K562 (cell line): ENCODE results near the gene GSTM1. TPM values are rescaled to one million over a fixed set of nuclear protein-coding genes. Genes with fewer than 3 reads are reported as not detected.

ENCODE experiments used
- BRCA1 ChIP-seq, 2 experiments: fragments of 450-650 bp in 1 of 2; sonication (generic) in 1 of 2; formaldehyde crosslinking in 1 of 2; IDR thresholded peaks; 2 replicates each; pipeline versions ENCODE4 v1.5.0 to v1.6.1; 2017 to 2020; ENCODE audit warnings: mild to moderate bottlenecking in 1 of 2, missing genetic modification reagents in 1 of 2
- DMBX1 ChIP-seq: fragments of 250-450 bp; sonication (Bioruptor Pico); IDR thresholded peaks from 2 replicates; pipeline ENCODE4 v1.8.0; 2022; ENCODE audit warnings: inconsistent platforms, mild to moderate bottlenecking, moderate library complexity, borderline replicate concordance
- ETV1 ChIP-seq: fragments of 450-650 bp; conservative IDR thresholded peaks from 2 replicates; pipeline ENCODE4 v1.6.1; 2016; ENCODE audit warnings: missing genetic modification characterization, control low read depth, low read depth, missing compliant biosample characterization
- FOXP1 ChIP-seq: sonication (generic); formaldehyde crosslinking; IDR thresholded peaks from 2 replicates; pipeline ENCODE4 v1.8.0; 2022; ENCODE audit warnings: mild to moderate bottlenecking, missing genetic modification reagents
- KDM5B ChIP-seq: fragments of 200-600 bp; sonication (generic); IDR thresholded peaks from 2 replicates; pipeline ENCODE4 v1.6.1; 2012; ENCODE audit warnings: low read depth, mild to moderate bottlenecking, moderate library complexity, low read length, control low read depth, inconsistent platforms; ENCODE audit not compliant: insufficient replicate concordance
- KLF10 ChIP-seq: fragments of 250-450 bp; sonication (Bioruptor Pico); IDR thresholded peaks from 2 replicates; pipeline ENCODE4 v1.6.1; 2021; ENCODE audit warnings: matching md5 sums
- MAFK ChIP-seq: IDR thresholded peaks from 2 replicates; pipeline ENCODE4 v1.6.1; 2011; ENCODE audit warnings: low read length, improper control_type of control experiment
- MAX ChIP-seq: sonication (generic); formaldehyde crosslinking; IDR thresholded peaks from 2 replicates; pipeline ENCODE4 v1.9.0; 2022; ENCODE audit warnings: mild to moderate bottlenecking, missing genetic modification reagents
- MCM2 ChIP-seq: fragments of 450-650 bp; IDR thresholded peaks from 2 replicates; pipeline ENCODE4 v1.6.1; 2017; ENCODE audit warnings: low read depth, mild to moderate bottlenecking
- MXI1 ChIP-seq: IDR thresholded peaks from 2 replicates; pipeline ENCODE4 v1.6.1; 2011; ENCODE audit warnings: low read depth, mild to moderate bottlenecking, improper control_type of control experiment, low read length
- PCBP1 ChIP-seq: fragments of 200-400 bp; formaldehyde crosslinking; IDR thresholded peaks from 2 replicates; pipeline ENCODE4 v1.6.1; 2018; ENCODE audit warnings: mild to moderate bottlenecking, low read depth, low read length; ENCODE audit not compliant: poor library complexity, severe bottlenecking
- POLR2B ChIP-seq: fragments of 450-650 bp; IDR thresholded peaks from 2 replicates; pipeline ENCODE4 v1.6.1; 2018; ENCODE audit warnings: low read depth; ENCODE audit not compliant: partially characterized antibody
- RBBP5 ChIP-seq: fragments of 200-600 bp; sonication (generic); IDR thresholded peaks from 2 replicates; pipeline ENCODE4 v1.6.1; 2012; ENCODE audit warnings: borderline replicate concordance, mild to moderate bottlenecking, low read length, control low read depth, inconsistent platforms; ENCODE audit not compliant: insufficient read depth, poor library complexity, severe bottlenecking
- RFX5 ChIP-seq: IDR thresholded peaks from 2 replicates; pipeline ENCODE4 v1.6.1; 2011; ENCODE audit warnings: low read depth, mild to moderate bottlenecking, improper control_type of control experiment, low read length
- RNF219 ChIP-seq: fragments of 250-450 bp; sonication (Bioruptor Pico); IDR thresholded peaks from 2 replicates; pipeline ENCODE4 v1.5.0; 2022; ENCODE audit warnings: mild to moderate bottlenecking
- SAP30 ChIP-seq: fragments of 200-600 bp; sonication (generic); IDR thresholded peaks from 2 replicates; pipeline ENCODE4 v1.6.1; 2012; ENCODE audit warnings: borderline replicate concordance, low read depth, mild to moderate bottlenecking, moderate library complexity, low read length, control low read depth, inconsistent platforms; ENCODE audit not compliant: insufficient read depth, poor library complexity, severe bottlenecking
- SETDB1 ChIP-seq: IDR thresholded peaks from one replicate; pipeline ENCODE4 v1.6.1; 2012; ENCODE audit warnings: low read length, control low read depth, inconsistent platforms
- SMAD3 ChIP-seq: fragments of 450-650 bp; formaldehyde crosslinking; conservative IDR thresholded peaks from 2 replicates; pipeline ENCODE4 v1.4.0; 2020; ENCODE audit warnings: mild to moderate bottlenecking
- TAF1 ChIP-seq: IDR thresholded peaks from 2 replicates; pipeline ENCODE4 v1.6.1; 2011; ENCODE audit warnings: mild to moderate bottlenecking, low read length, moderate library complexity; ENCODE audit not compliant: insufficient read depth, control insufficient read depth, severe bottlenecking; ENCODE audit errors: extremely low read depth
- TAF7 ChIP-seq: fragments of 450-650 bp; IDR thresholded peaks from 2 replicates; pipeline ENCODE4 v1.6.1; 2016; ENCODE audit warnings: missing genetic modification characterization, missing compliant biosample characterization
- TEAD1 ChIP-seq, 2 experiments: fragments of 450-650 bp in 1 of 2; sonication (generic) in 1 of 2; formaldehyde crosslinking; IDR thresholded peaks; 2 replicates each; pipeline versions ENCODE4 v1.4.0 to v1.8.0; 2020 to 2022; ENCODE audit warnings: mild to moderate bottlenecking in 2 of 2, missing genetic modification reagents in 1 of 2
- USF1 ChIP-seq: sonication (generic); formaldehyde crosslinking; IDR thresholded peaks from 2 replicates; pipeline ENCODE4 v1.9.0; 2022; ENCODE audit warnings: mild to moderate bottlenecking, missing genetic modification reagents
- ZNF696 ChIP-seq: fragments of 250-450 bp; sonication (Bioruptor Pico); conservative IDR thresholded peaks from 2 replicates; pipeline ENCODE4 v1.4.0; 2020; ENCODE audit warnings: mild to moderate bottlenecking, moderate library complexity
- polyA plus RNA-seq, 8 experiments: library from polyadenylated mRNA; depleted of rRNA in 4 of 8; stranded (reverse) in 5 of 8; unstranded in 3 of 8; fragments of >200 nt; fragmentation: Nextera tagmentation in 2 of 8; fragmentation: Illumina TruSeq in 1 of 8; extraction: Ambion mirVana in 2 of 8; extraction: Trizol in 1 of 8; gene quantifications; 2 replicates each; pipeline versions ENCODE4 v1.2.1 to v1.2.3, GENCODE V29; 2011 to 2014; ENCODE audit warnings: inconsistent platforms in 1 of 8, missing spikeins in 1 of 8
- total RNA-seq, 7 experiments: library from RNA; depleted of rRNA in 6 of 7; stranded (reverse); fragments of >200 nt in 6 of 7; fragmentation: Illumina TruSeq in 2 of 7; extraction: Trizol in 2 of 7; gene quantifications; 2 replicates each; pipeline versions ENCODE4 v1.2.1 to v1.2.3, GENCODE V29; 2011 to 2021; ENCODE audit warnings: low replicate concordance in 1 of 7
- TF ChIP-seq, protein P1 (sequence below): fragments of 450-650 bp; conservative IDR thresholded peaks from 2 replicates; pipeline ENCODE4 v1.6.1; 2016; ENCODE audit warnings: missing genetic modification characterization, low read depth, mild to moderate bottlenecking, missing compliant biosample characterization, moderate library complexity

The GSTM1 gene
- total and polyA plus RNA-seq, 9 of the 15 experiments (the other 6 are each of a cell fraction or from before 2014, with no cell fraction given) = not detected

DNA sequence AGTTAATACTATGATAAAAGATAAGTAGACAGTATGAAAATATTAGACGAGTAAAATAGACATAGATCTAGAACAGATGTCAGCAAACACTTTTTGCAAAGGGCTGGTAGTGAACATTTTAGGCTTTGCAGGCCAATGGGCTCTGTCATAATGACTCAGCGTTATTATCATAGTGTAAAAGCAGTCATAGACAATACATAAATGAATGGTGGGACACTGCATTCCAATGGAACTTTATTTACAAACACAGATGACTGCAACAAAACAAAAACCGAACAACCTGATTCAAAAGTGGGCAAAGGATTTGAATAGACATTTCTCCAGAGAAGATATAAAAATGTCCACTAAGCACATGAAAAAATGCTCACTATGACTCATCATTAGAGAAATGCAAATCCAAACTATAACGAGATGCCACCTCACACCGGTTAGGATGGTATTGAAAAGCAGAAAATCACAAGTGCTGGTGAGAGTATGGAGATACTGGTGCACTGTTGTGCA is 31.8 kb downstream of the GSTM1 start (continued):
- TF ChIP-seq ETV1 = peak; percentile 50
- TF ChIP-seq BRCA1 (IDR thresholded peaks at IDR 0.05) = no peak
- TF ChIP-seq BRCA1 (CRISPR knock-in tag; IDR thresholded peaks at IDR 0.05) = no peak
- TF ChIP-seq FOXP1 (CRISPR knock-in tag) = no peak
- no peak for TF ChIP-seq TAF7 (tag)
- TF ChIP-seq RFX5 = no peak
- TF ChIP-seq MAFK = peak; percentile 98
- no peak for TF ChIP-seq DMBX1 (CRISPR knock-in tag)
- TF ChIP-seq KDM5B = no peak
- TF ChIP-seq MAX (CRISPR knock-in tag) = no peak
- TF ChIP-seq MXI1 = no peak
- TF ChIP-seq KLF10 (CRISPR knock-in tag) = no peak
- TF ChIP-seq, protein P1, sequence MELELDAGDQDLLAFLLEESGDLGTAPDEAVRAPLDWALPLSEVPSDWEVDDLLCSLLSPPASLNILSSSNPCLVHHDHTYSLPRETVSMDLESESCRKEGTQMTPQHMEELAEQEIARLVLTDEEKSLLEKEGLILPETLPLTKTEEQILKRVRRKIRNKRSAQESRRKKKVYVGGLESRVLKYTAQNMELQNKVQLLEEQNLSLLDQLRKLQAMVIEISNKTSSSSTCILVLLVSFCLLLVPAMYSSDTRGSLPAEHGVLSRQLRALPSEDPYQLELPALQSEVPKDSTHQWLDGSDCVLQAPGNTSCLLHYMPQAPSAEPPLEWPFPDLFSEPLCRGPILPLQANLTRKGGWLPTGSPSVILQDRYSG (tag) = peak; percentile 88; the same call in 1 of the 2 replicates
- no peak for TF ChIP-seq TAF1
- TF ChIP-seq SMAD3 = peak; percentile 56; the same call in 1 of the 2 replicates
- TF ChIP-seq RBBP5 = no peak
- TF ChIP-seq TEAD1 (CRISPR knock-in tag; IDR thresholded peaks at IDR 0.05) = peak in 1 of 2 experiments; percentile 31; a peak in 1 of 4 replicates
- no peak for TF ChIP-seq USF1
- no peak for TF ChIP-seq PCBP1
- TF ChIP-seq POLR2B = no peak
- no peak for TF ChIP-seq RNF219 (CRISPR knock-in tag)
- TF ChIP-seq SAP30 = no peak
- TF ChIP-seq SETDB1 = no peak
- no peak for TF ChIP-seq MCM2
- TF ChIP-seq ZNF696 = no peak
